Large intestine (tissue), 3 donors: ENCODE results near the gene VRK1. TPM values are rescaled to one million over a fixed set of nuclear protein-coding genes. Genes with fewer than 3 reads are reported as not detected.
"Not testable (repeated sequence)": the region's sequence is repeated elsewhere in the genome, so short reads cannot be mapped to it uniquely, and the experiment has no call there.

Experiments used
- DNase-seq, 2 donors: peaks; one replicate each; pipeline versions ENCODE4 v3.0.0 to v3.0.0-alpha.2; 2013
- H3K27ac ChIP-seq: one replicate; pipeline ENCODE4 v1.5.1; 2013; ENCODE audit warnings: low read length
- H3K27me3 ChIP-seq: 2 replicates; pipeline ENCODE4 v1.6.1; 2013; ENCODE audit warnings: low read length; ENCODE audit not compliant: control insufficient read depth, insufficient read depth
- H3K36me3 ChIP-seq: 2 replicates; pipeline ENCODE4 v1.6.1; 2013; ENCODE audit warnings: low read length; ENCODE audit not compliant: control insufficient read depth, insufficient read depth
- H3K4me1 ChIP-seq: one replicate; pipeline ENCODE4 v1.6.1; 2013; ENCODE audit warnings: low read length; ENCODE audit not compliant: control insufficient read depth, insufficient read depth
- H3K4me3 ChIP-seq: one replicate; pipeline ENCODE4 v1.5.1; 2013; ENCODE audit warnings: low read length
- H3K9me3 ChIP-seq: one replicate; pipeline ENCODE4 v1.6.1; 2013; ENCODE audit warnings: mild to moderate bottlenecking, low read depth, low read length, moderate library complexity; ENCODE audit not compliant: control insufficient read depth
- WGBS: methylation state at CpG from one replicate; pipeline ENCODE4 v1.1.5; 2013; ENCODE audit warnings: low lambda C conversion rate; ENCODE audit not compliant: insufficient coverage; 5-methylcytosine and 5-hydroxymethylcytosine counted together
- polyA plus RNA-seq: library from polyadenylated mRNA; unstranded; fragments of 120-200 nt; gene quantifications from one replicate; pipeline ENCODE4 v1.2.1, GENCODE V29; 2013

Gene VRK1
- polyA plus RNA-seq, 1 donor: 13.3 TPM

GRCh38 chr14:96863986-96864330, 66.8 kb downstream of the VRK1 start:
- no peak overlapping the region for H3K4me3 ChIP-seq

DNA sequence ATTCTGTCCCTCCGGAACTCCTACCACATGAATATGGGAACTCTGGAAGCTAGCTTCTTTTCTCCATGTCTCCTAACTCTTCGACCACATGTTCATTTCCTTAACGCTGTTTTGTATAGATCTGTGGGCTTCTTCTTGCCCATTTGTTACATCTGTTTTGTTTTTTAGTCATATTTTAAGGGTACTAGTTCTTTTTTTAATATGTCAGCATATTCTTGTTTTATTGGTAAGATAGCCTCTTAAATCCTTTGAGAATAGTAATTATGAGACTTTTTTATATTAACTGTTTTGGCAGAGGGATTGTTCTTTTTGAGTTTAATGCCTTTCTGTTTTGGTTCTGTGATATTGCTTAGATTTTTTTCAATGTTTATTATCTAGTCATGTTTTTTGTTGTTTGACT, 70.5 kb downstream of the VRK1 start:
- WGBS: 82% methylated on average over 3 of the region's 3 CpGs
- Histone ChIP-seq H3K4me1 (no peaks in the 10 kb centered on the region), H3K4me3 (no peak overlapping the region)

More at GRCh38 chr14:96863986-96864330, 66.8 kb downstream of the VRK1 start:
- no peaks in the 10 kb centered on the region for H3K9me3 ChIP-seq
- H3K27ac ChIP-seq: no peak overlapping the region
- H3K4me1 ChIP-seq: no peaks in the 10 kb centered on the region
- no peaks in the 10 kb centered on the region for H3K27me3 ChIP-seq
- no peak for DNase-seq
- WGBS: 100% methylated on average over 2 of the region's 3 CpGs
- H3K36me3 ChIP-seq: no peaks in the 10 kb centered on the region

GRCh38 chr14:96874127-96874526, 76.9 kb downstream of the VRK1 start:
- Histone ChIP-seq H3K4me3 (no peak overlapping the region), H3K4me1 (no peaks in the 10 kb centered on the region), H3K9me3 (no peaks in the 10 kb centered on the region), H3K27ac (no peak overlapping the region), H3K27me3 (no peaks in the 10 kb centered on the region), H3K36me3 (peaks cover 6% of the 10 kb centered on the region)
- no peak for DNase-seq
- WGBS: no CpG with 5 or more reads among the region's 4 CpGs

More for the DNA sequence above, 70.5 kb downstream of the VRK1 start:
- Histone ChIP-seq H3K27ac (no peak overlapping the region), H3K27me3 (no peaks in the 10 kb centered on the region), H3K36me3 (no peaks in the 10 kb centered on the region), H3K9me3 (no peaks in the 10 kb centered on the region)
- DNase-seq: no peak

DNA sequence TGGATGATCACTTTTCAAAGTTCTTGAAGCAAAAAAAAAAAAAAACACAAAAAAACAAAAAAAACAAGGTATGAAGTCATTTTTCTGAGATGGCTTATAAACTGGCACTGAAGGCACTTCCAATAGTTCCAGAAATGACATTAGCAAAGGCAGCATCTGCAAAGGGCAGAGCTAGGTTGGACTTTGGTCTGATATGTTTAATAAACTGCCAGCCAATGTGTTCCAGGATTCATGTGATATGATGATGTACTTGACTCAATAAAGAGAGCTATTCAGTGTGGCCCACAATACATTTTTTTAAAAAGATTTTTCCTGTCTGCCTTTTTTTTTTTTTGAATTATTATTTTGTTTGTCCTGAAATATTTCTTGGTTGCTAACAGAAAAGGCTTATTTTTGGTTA, 79.6 kb downstream of the VRK1 start:
- peaks cover 6% of the 10 kb centered on the region for H3K36me3 ChIP-seq
- peak; percentile 35 to 60 for DNase-seq
- H3K4me3 ChIP-seq: no peak overlapping the region
- no peaks in the 10 kb centered on the region for H3K9me3 ChIP-seq
- H3K27ac ChIP-seq: no peak overlapping the region
- no peaks in the 10 kb centered on the region for H3K4me1 ChIP-seq
- no peaks in the 10 kb centered on the region for H3K27me3 ChIP-seq

GRCh38 chr14:96881713-96882112, 84.5 kb downstream of the VRK1 start:
- Histone ChIP-seq H3K4me1 (no peaks in the 10 kb centered on the region), H3K27me3 (no peaks in the 10 kb centered on the region), H3K9me3 (no peaks in the 10 kb centered on the region), H3K36me3 (no peaks in the 10 kb centered on the region), H3K4me3 (no peak overlapping the region), H3K27ac (no peak overlapping the region)
- no peak for DNase-seq
- WGBS: 92% methylated on average over 3 of the region's 3 CpGs

- not testable (repeated sequence) for H3K4me3 ChIP-seq, DNase-seq, H3K27ac ChIP-seq, H3K27me3 ChIP-seq, H3K9me3 ChIP-seq, H3K4me1 ChIP-seq, H3K36me3 ChIP-seq
- no CpG with 5 or more reads among the region's 5 CpGs for WGBS
Observed at GRCh38 chr14:96883974-96884373, 86.8 kb downstream of the VRK1 start.

- Histone ChIP-seq H3K36me3 (no peaks in the 10 kb centered on the region), H3K27me3 (no peaks in the 10 kb centered on the region), H3K9me3 (no peaks in the 10 kb centered on the region), H3K27ac (no peak overlapping the region), H3K4me3 (no peak overlapping the region), H3K4me1 (no peaks in the 10 kb centered on the region)
- DNase-seq: no peak
- WGBS: no CpG with 5 or more reads among the region's 1 CpG
Observed at GRCh38 chr14:96888158-96888557, 91.0 kb downstream of the VRK1 start.

DNA sequence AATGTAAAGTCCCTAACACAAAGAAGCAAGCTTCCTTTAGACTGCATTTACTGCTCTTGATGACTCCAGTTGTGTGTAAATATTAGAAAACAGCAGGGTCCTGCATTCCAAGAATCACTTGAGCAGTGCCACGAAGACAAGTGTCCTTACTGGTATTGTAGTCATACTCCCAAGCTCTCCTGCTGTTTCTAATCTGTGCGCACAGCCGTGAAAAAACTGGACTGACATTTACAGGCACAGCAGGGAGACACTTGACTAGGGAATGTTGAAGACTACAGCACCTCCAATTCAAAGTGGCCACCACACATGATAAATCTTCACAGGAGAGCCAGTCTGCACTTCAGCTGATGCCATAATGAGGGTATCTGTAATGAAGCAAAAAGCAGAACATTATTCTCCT, 91.4 kb downstream of the VRK1 start:
- no peaks in the 10 kb centered on the region for H3K9me3 ChIP-seq
- H3K36me3 ChIP-seq: no peaks in the 10 kb centered on the region
- no peaks in the 10 kb centered on the region for H3K4me1 ChIP-seq
- H3K27me3 ChIP-seq: no peaks in the 10 kb centered on the region
- no peak overlapping the region for H3K4me3 ChIP-seq
- DNase-seq: no peak
- WGBS: no CpG with 5 or more reads among the region's 3 CpGs
- no peak overlapping the region for H3K27ac ChIP-seq

DNA sequence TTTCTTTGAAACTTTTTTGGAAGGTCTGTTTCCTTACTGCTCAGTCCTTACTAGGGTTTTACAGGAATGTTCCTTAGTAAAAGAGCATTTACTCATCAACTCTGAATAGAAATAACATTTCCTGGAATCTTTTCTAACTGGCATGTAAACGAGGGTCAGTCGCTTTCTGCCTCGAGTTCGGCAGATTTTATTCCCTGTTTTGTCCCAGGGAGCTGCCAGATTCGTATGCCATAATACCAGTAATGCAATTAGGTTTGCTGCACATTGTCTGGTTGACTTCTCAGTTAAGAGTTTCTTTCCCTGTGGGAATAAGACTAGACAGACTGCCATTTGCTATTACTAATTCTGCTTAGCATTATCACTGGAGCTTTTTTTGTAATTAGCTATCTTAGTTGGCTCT, 91.9 kb downstream of the VRK1 start:
- WGBS: 100% methylated on average over 1 of the region's 5 CpGs
- no peaks in the 10 kb centered on the region for H3K36me3 ChIP-seq

DNA sequence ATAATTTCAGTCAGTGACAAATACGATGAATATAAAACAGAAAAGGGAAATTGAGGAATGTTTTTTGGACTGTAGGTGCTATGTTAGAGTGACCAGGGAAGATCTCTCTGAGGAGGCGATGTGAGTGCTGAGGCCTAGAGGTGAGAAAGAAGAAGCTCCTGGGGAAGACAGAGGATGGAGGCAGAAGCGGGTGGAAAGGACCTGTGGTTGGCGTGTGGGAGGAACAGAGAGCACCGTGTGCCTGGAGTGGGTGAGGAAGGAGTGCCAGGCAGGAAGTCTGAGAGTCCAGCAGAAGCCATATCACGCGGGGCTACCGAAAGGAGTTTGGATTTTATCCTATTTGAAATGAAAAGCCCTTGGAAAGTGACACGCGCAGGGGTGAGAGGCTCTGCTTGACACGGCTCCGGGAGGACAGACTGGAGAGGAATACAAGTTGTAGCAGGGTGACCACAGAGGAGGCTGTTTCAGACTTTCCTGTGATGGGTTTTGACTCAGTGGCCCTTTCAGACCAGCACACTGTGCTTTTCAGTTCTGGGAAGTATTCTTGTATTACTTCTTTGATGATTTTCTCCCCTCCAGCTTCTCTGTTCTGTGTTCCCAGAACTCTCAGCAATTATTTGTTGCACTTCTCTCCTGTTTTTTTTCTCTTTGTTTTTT, 96.9 kb downstream of the VRK1 start:
- Histone ChIP-seq H3K4me3 (no peak overlapping the region), H3K27ac (no peak overlapping the region), H3K27me3 (no peaks in the 10 kb centered on the region), H3K9me3 (no peaks in the 10 kb centered on the region), H3K4me1 (no peaks in the 10 kb centered on the region), H3K36me3 (no peaks in the 10 kb centered on the region)
- no peak for DNase-seq
- 100% methylated on average over 3 of the region's 12 CpGs for WGBS

More for the DNA sequence above, 91.9 kb downstream of the VRK1 start:
- Histone ChIP-seq H3K4me3 (no peak overlapping the region), H3K4me1 (no peaks in the 10 kb centered on the region), H3K27ac (no peak overlapping the region), H3K9me3 (no peaks in the 10 kb centered on the region), H3K27me3 (no peaks in the 10 kb centered on the region)
- no peak for DNase-seq

- 85% methylated on average over 5 of the region's 8 CpGs for WGBS
- no peak for DNase-seq
Observed at GRCh38 chr14:96894966-96895365, 97.8 kb downstream of the VRK1 start.

More at GRCh38 chr14:96894966-96895365, 97.8 kb downstream of the VRK1 start:
- Histone ChIP-seq H3K27ac (no peak overlapping the region), H3K4me3 (no peak overlapping the region), H3K9me3 (no peaks in the 10 kb centered on the region), H3K4me1 (no peaks in the 10 kb centered on the region), H3K27me3 (no peaks in the 10 kb centered on the region), H3K36me3 (no peaks in the 10 kb centered on the region)
